ENCODE data around the gene PCDHB12. TPM values are rescaled to one million over a fixed set of nuclear protein-coding genes. Genes with fewer than 3 reads are reported as not detected.

Gene PCDHB12
- polyA plus RNA-seq, 1 donor from 2014 or later, result 2.2 TPM

- no peak overlapping the region for H2AFZ ChIP-seq (ENCODE audit: low read depth, low read length)
- H3K9me3 ChIP-seq (ENCODE audit: low read length), result peaks cover 45% of the 10 kb centered on the region
- H3K79me2 ChIP-seq (replicated peaks; ENCODE audit: insufficient read depth, low read length), result no peaks in the 10 kb centered on the region
- H4K20me1 ChIP-seq (ENCODE audit: insufficient read depth), result no peaks in the 10 kb centered on the region
- H3K4me3 ChIP-seq (ENCODE audit: low read length), result no peak overlapping the region
- H3K9me2 ChIP-seq (ENCODE audit: insufficient read depth, low read length), result no peaks in the 10 kb centered on the region
- no peaks in the 10 kb centered on the region for H3F3A ChIP-seq (ENCODE audit: insufficient read depth, low read length, poor library complexity, severe bottlenecking)
- no peak overlapping the region for H3K27ac ChIP-seq (ENCODE audit: low read length)
- H3K36me3 ChIP-seq (ENCODE audit: insufficient read depth, low read length), result no peaks in the 10 kb centered on the region
- no peaks in the 10 kb centered on the region for H3K27me3 ChIP-seq (ENCODE audit: insufficient read depth, low read depth, low read length)
- H3K4me2 ChIP-seq (ENCODE audit: low read length), result no peak overlapping the region
- H3K9ac ChIP-seq (ENCODE audit: low read length), result no peak overlapping the region
- TF ChIP-seq POLR2AphosphoS5 (IDR thresholded peaks at IDR 0.05) (no peak), EZH2 (IDR thresholded peaks at IDR 0.05; ENCODE audit: borderline replicate concordance, insufficient read depth, low read length, poor library complexity, severe bottlenecking) (no peak), CTCF (IDR thresholded peaks at IDR 0.05; ENCODE audit: poor library complexity, severe bottlenecking) (no peak), TAF1 (IDR thresholded peaks at IDR 0.05; ENCODE audit: low read depth) (no peak), EP300 (conservative IDR thresholded peaks at IDR 0.05; ENCODE audit: poor library complexity, severe bottlenecking) (no peak), MXI1 (conservative IDR thresholded peaks at IDR 0.05; ENCODE audit: poor library complexity, severe bottlenecking) (no peak), SMC3 (conservative IDR thresholded peaks at IDR 0.05; ENCODE audit: poor library complexity) (no peak)
These were observed 52.7 kb downstream of the PCDHB12 start for GRCh38 chr5:141261238-141261546.

Other genes with a start within 250 kb of the PCDHB12 start
- gene PCDHAC2, start 242.2 kb upstream of the PCDHB12 start, polyA plus RNA-seq, result 7.6 and 9.3 TPM in 2 replicates
- 0.10 TPM in 1 of 2 replicates, not detected in the other for gene PCDHB1, start 157.3 kb upstream of the PCDHB12 start, polyA plus RNA-seq
- gene PCDHB2, start 114.1 kb upstream of the PCDHB12 start, polyA plus RNA-seq, result 103 and 105 TPM in 2 replicates
- 3.9 and 4.9 TPM in 2 replicates for gene PCDHB3, start 108.2 kb upstream of the PCDHB12 start, polyA plus RNA-seq
- gene PCDHB4, start 86.9 kb upstream of the PCDHB12 start, polyA plus RNA-seq, result 4.2 and 4.3 TPM in 2 replicates
- 4.5 and 4.7 TPM in 2 replicates for gene PCDHB5, start 73.5 kb upstream of the PCDHB12 start, polyA plus RNA-seq
- gene PCDHB6, start 58.7 kb upstream of the PCDHB12 start, polyA plus RNA-seq, result 1.6 and 1.7 TPM in 2 replicates
- gene PCDHB7, start 36.1 kb upstream of the PCDHB12 start, polyA plus RNA-seq, result 0.99 and 2.1 TPM in 2 replicates
- 0.76 and 0.81 TPM in 2 replicates for gene PCDHB8, start 30.9 kb upstream of the PCDHB12 start, polyA plus RNA-seq
- 2.1 and 2.8 TPM in 2 replicates for gene PCDHB16, start 26.3 kb upstream of the PCDHB12 start, polyA plus RNA-seq
- 4.8 and 4.9 TPM in 2 replicates for gene PCDHB9, start 21.6 kb upstream of the PCDHB12 start, polyA plus RNA-seq
- 8.7 and 9.6 TPM in 2 replicates for gene PCDHB10, start 16.4 kb upstream of the PCDHB12 start, polyA plus RNA-seq
- gene PCDHB11, start 9.1 kb upstream of the PCDHB12 start, polyA plus RNA-seq, result 2.7 and 3.7 TPM in 2 replicates
- gene PCDHB13, start 5.2 kb downstream of the PCDHB12 start, polyA plus RNA-seq, result 1.0 and 1.6 TPM in 2 replicates
- 12.6 and 18.3 TPM in 2 replicates for gene PCDHB14, start 14.6 kb downstream of the PCDHB12 start, polyA plus RNA-seq
- gene PCDHB15, start 36.7 kb downstream of the PCDHB12 start, polyA plus RNA-seq, result 11.2 and 13.7 TPM in 2 replicates
- gene SLC25A2, start 95.3 kb downstream of the PCDHB12 start, polyA plus RNA-seq, result not detected in 2 replicates
- gene TAF7, start 112.1 kb downstream of the PCDHB12 start, polyA plus RNA-seq, result 173 and 198 TPM in 2 replicates
- 0.19 and 0.50 TPM in 2 replicates for gene PCDHGA1, start 121.8 kb downstream of the PCDHB12 start, polyA plus RNA-seq
- 0.21 and 0.26 TPM in 2 replicates for gene PCDHGA2, start 130.0 kb downstream of the PCDHB12 start, polyA plus RNA-seq
- gene PCDHGA3, start 135.1 kb downstream of the PCDHB12 start, polyA plus RNA-seq, result 0.10 and 0.26 TPM in 2 replicates
- gene PCDHGB1, start 141.4 kb downstream of the PCDHB12 start, polyA plus RNA-seq, result 0.46 and 0.68 TPM in 2 replicates
- gene PCDHGA4, start 146.3 kb downstream of the PCDHB12 start, polyA plus RNA-seq, result 0.38 TPM in 1 of 2 replicates, not detected in the other
- gene PCDHGB2, start 151.3 kb downstream of the PCDHB12 start, polyA plus RNA-seq, result 0.30 and 0.43 TPM in 2 replicates
- gene PCDHGA5, start 155.4 kb downstream of the PCDHB12 start, polyA plus RNA-seq, result 0.25 TPM in 1 of 2 replicates, not detected in the other
- gene PCDHGB3, start 161.5 kb downstream of the PCDHB12 start, polyA plus RNA-seq, result not detected in 2 replicates
- 0.09 TPM in 1 of 2 replicates, not detected in the other for gene PCDHGA6, start 165.2 kb downstream of the PCDHB12 start, polyA plus RNA-seq
- not detected in 2 replicates for gene PCDHGA7, start 174.0 kb downstream of the PCDHB12 start, polyA plus RNA-seq
- gene PCDHGB4, start 179.0 kb downstream of the PCDHB12 start, polyA plus RNA-seq, result 9.3 and 13.0 TPM in 2 replicates
- 0.19 and 0.38 TPM in 2 replicates for gene PCDHGA8, start 183.9 kb downstream of the PCDHB12 start, polyA plus RNA-seq
- 0.17 and 0.54 TPM in 2 replicates for gene PCDHGB5, start 189.2 kb downstream of the PCDHB12 start, polyA plus RNA-seq
- 0.11 TPM in 1 of 2 replicates, not detected in the other for gene PCDHGA9, start 194.1 kb downstream of the PCDHB12 start, polyA plus RNA-seq
- 29.2 and 34.4 TPM in 2 replicates for gene PCDHGB6, start 199.3 kb downstream of the PCDHB12 start, polyA plus RNA-seq
- 7.3 and 8.1 TPM in 2 replicates for gene PCDHGA10, start 204.3 kb downstream of the PCDHB12 start, polyA plus RNA-seq
- gene PCDHGB7, start 209.0 kb downstream of the PCDHB12 start, polyA plus RNA-seq, result 4.7 and 5.1 TPM in 2 replicates
- 0.32 and 0.62 TPM in 2 replicates for gene PCDHGA11, start 212.3 kb downstream of the PCDHB12 start, polyA plus RNA-seq
- gene PCDHGA12, start 221.8 kb downstream of the PCDHB12 start, polyA plus RNA-seq, result 0.11 and 0.56 TPM in 2 replicates